ENCODE results near the gene AQP2. TPM values are rescaled to one million over a fixed set of nuclear protein-coding genes. Genes with fewer than 3 reads are reported as not detected.

Gene AQP2
- total RNA-seq, 1 donor from 2014 or later = not detected

- DNase-seq (ENCODE audit: low read depth) = no peak
- no peak overlapping the region for H3K4me3 ChIP-seq (ENCODE audit: low read depth, low read length)
- no peaks in the 10 kb centered on the region for H3K27me3 ChIP-seq (ENCODE audit: control insufficient read depth, insufficient read depth, low read length)
- TF ChIP-seq CTCF (IDR thresholded peaks at IDR 0.05; ENCODE audit: insufficient read depth, low read length, poor library complexity, severe bottlenecking) = no peak
- no peaks in the 10 kb centered on the region for H3K36me3 ChIP-seq (ENCODE audit: control insufficient read depth, insufficient read depth, low read length)
These were observed 47.9 kb downstream of the AQP2 start for GRCh38 chr12:49998453-49998852.

GRCh38 chr12:50003595-50003994 is 53.1 kb downstream of the AQP2 start:
- Histone ChIP-seq H3K4me3 (ENCODE audit: low read depth, low read length) (no peak overlapping the region), H3K36me3 (ENCODE audit: control insufficient read depth, insufficient read depth, low read length) (no peaks in the 10 kb centered on the region), H3K27me3 (ENCODE audit: control insufficient read depth, insufficient read depth, low read length) (no peaks in the 10 kb centered on the region)
- no peak for TF ChIP-seq CTCF (IDR thresholded peaks at IDR 0.05; ENCODE audit: insufficient read depth, low read length, poor library complexity, severe bottlenecking)
- no peak for DNase-seq (ENCODE audit: low read depth)

- Histone ChIP-seq H3K36me3 (ENCODE audit: control insufficient read depth, insufficient read depth, low read length) (no peaks in the 10 kb centered on the region), H3K4me3 (ENCODE audit: low read depth, low read length) (no peak overlapping the region), H3K27me3 (ENCODE audit: control insufficient read depth, insufficient read depth, low read length) (no peaks in the 10 kb centered on the region)
- no peak for DNase-seq (ENCODE audit: low read depth)
- TF ChIP-seq CTCF (IDR thresholded peaks at IDR 0.05; ENCODE audit: insufficient read depth, low read length, poor library complexity, severe bottlenecking) = no peak
These were observed 54.2 kb downstream of the AQP2 start for GRCh38 chr12:50004696-50005095.

GRCh38 chr12:50005175-50005574 is 54.6 kb downstream of the AQP2 start:
- H3K27me3 ChIP-seq (ENCODE audit: control insufficient read depth, insufficient read depth, low read length) = no peaks in the 10 kb centered on the region
- TF ChIP-seq CTCF (IDR thresholded peaks at IDR 0.05; ENCODE audit: insufficient read depth, low read length, poor library complexity, severe bottlenecking) = no peak
- H3K4me3 ChIP-seq (ENCODE audit: low read depth, low read length) = no peak overlapping the region
- no peak for DNase-seq (ENCODE audit: low read depth)
- H3K36me3 ChIP-seq (ENCODE audit: control insufficient read depth, insufficient read depth, low read length) = no peaks in the 10 kb centered on the region

GRCh38 chr12:50006280-50006679 is 55.7 kb downstream of the AQP2 start:
- no peaks in the 10 kb centered on the region for H3K36me3 ChIP-seq (ENCODE audit: control insufficient read depth, insufficient read depth, low read length)
- H3K27me3 ChIP-seq (ENCODE audit: control insufficient read depth, insufficient read depth, low read length) = no peaks in the 10 kb centered on the region
- no peak for DNase-seq (ENCODE audit: low read depth)
- H3K4me3 ChIP-seq (ENCODE audit: low read depth, low read length) = no peak overlapping the region
- TF ChIP-seq CTCF (IDR thresholded peaks at IDR 0.05; ENCODE audit: insufficient read depth, low read length, poor library complexity, severe bottlenecking) = no peak

GRCh38 chr12:50006754-50007442 is 56.4 kb downstream of the AQP2 start:
- Histone ChIP-seq H3K27me3 (ENCODE audit: control insufficient read depth, insufficient read depth, low read length) (no peaks in the 10 kb centered on the region), H3K36me3 (ENCODE audit: control insufficient read depth, insufficient read depth, low read length) (no peaks in the 10 kb centered on the region), H3K4me3 (ENCODE audit: low read depth, low read length) (no peak overlapping the region)
- DNase-seq (ENCODE audit: low read depth) = no peak
- no peak for TF ChIP-seq CTCF (IDR thresholded peaks at IDR 0.05; ENCODE audit: insufficient read depth, low read length, poor library complexity, severe bottlenecking)
